Measurements from ENCODE around the gene PLAGL1. TPM values are rescaled to one million over a fixed set of nuclear protein-coding genes. Genes with fewer than 3 reads are reported as not detected.

PLAGL1 gene
- total and polyA plus RNA-seq, 2 of the 13 experiments (the other 11 are each of a cell fraction or from before 2014, with no cell fraction given): 0.60 to 2.3 TPM

- TF ChIP-seq, protein P1, sequence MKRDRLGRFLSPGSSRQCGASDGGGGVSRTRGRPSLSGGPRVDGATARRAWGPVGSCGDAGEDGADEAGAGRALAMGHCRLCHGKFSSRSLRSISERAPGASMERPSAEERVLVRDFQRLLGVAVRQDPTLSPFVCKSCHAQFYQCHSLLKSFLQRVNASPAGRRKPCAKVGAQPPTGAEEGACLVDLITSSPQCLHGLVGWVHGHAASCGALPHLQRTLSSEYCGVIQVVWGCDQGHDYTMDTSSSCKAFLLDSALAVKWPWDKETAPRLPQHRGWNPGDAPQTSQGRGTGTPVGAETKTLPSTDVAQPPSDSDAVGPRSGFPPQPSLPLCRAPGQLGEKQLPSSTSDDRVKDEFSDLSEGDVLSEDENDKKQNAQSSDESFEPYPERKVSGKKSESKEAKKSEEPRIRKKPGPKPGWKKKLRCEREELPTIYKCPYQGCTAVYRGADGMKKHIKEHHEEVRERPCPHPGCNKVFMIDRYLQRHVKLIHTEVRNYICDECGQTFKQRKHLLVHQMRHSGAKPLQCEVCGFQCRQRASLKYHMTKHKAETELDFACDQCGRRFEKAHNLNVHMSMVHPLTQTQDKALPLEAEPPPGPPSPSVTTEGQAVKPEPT (CRISPR knock-in tag; IDR thresholded peaks at IDR 0.05; ENCODE audit: low read depth): no peak
- no peak for TF ChIP-seq ATRX (CRISPR knock-in tag; IDR thresholded peaks at IDR 0.05; ENCODE audit: borderline replicate concordance)
- 0 out of 2 replicates have a peak, but pooled peaks have one; percentile 21 for TF ChIP-seq GATAD2A (CRISPR knock-in tag; IDR thresholded peaks at IDR 0.05)
- TF ChIP-seq ZNF468 (CRISPR knock-in tag; IDR thresholded peaks at IDR 0.05): no peak
- TF ChIP-seq EP300 (IDR thresholded peaks at IDR 0.05; ENCODE audit: low read depth in 2 of 2, low read length in 2 of 2): no peak
- no peak for TF ChIP-seq EP300 (CRISPR knock-in tag; IDR thresholded peaks at IDR 0.05; ENCODE audit: borderline replicate concordance)
- TF ChIP-seq TEAD3 (CRISPR knock-in tag; optimal IDR thresholded peaks at IDR 0.05; ENCODE audit: borderline replicate concordance): peak; percentile 72
- TF ChIP-seq, protein P2, sequence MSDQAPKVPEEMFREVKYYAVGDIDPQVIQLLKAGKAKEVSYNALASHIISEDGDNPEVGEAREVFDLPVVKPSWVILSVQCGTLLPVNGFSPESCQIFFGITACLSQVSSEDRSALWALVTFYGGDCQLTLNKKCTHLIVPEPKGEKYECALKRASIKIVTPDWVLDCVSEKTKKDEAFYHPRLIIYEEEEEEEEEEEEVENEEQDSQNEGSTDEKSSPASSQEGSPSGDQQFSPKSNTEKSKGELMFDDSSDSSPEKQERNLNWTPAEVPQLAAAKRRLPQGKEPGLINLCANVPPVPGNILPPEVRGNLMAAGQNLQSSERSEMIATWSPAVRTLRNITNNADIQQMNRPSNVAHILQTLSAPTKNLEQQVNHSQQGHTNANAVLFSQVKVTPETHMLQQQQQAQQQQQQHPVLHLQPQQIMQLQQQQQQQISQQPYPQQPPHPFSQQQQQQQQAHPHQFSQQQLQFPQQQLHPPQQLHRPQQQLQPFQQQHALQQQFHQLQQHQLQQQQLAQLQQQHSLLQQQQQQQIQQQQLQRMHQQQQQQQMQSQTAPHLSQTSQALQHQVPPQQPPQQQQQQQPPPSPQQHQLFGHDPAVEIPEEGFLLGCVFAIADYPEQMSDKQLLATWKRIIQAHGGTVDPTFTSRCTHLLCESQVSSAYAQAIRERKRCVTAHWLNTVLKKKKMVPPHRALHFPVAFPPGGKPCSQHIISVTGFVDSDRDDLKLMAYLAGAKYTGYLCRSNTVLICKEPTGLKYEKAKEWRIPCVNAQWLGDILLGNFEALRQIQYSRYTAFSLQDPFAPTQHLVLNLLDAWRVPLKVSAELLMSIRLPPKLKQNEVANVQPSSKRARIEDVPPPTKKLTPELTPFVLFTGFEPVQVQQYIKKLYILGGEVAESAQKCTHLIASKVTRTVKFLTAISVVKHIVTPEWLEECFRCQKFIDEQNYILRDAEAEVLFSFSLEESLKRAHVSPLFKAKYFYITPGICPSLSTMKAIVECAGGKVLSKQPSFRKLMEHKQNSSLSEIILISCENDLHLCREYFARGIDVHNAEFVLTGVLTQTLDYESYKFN (CRISPR knock-in tag; conservative IDR thresholded peaks at IDR 0.05): no peak
- TF ChIP-seq BCLAF1 (IDR thresholded peaks at IDR 0.05): no peak
- peak in 1 of 2 experiments; percentile 60; a peak in 2 of 4 replicates for TF ChIP-seq KLF16 (CRISPR knock-in tag; IDR thresholded peaks at IDR 0.05)
- no peak for TF ChIP-seq NKX3-1 (CRISPR knock-in tag; IDR thresholded peaks at IDR 0.05)
- TF ChIP-seq GATAD1 (CRISPR knock-in tag; IDR thresholded peaks at IDR 0.05): 0 out of 2 replicates have a peak, but pooled peaks have one; percentile 4
- TF ChIP-seq KDM3A (CRISPR knock-in tag; IDR thresholded peaks at IDR 0.05; ENCODE audit: low read depth): 0 out of 2 replicates have a peak, but pooled peaks have one; percentile 43
- no peak for TF ChIP-seq CREB1 (IDR thresholded peaks at IDR 0.05)
- TF ChIP-seq CREB1 (CRISPR knock-in tag; IDR thresholded peaks at IDR 0.05): 0 out of 2 replicates have a peak, but pooled peaks have one; percentile 22
- TF ChIP-seq ZSCAN12 (CRISPR knock-in tag; IDR thresholded peaks at IDR 0.05): no peak
- 0 out of 2 replicates have a peak, but pooled peaks have one; percentile 28 for TF ChIP-seq RFXAP (CRISPR knock-in tag; IDR thresholded peaks at IDR 0.05; ENCODE audit: borderline replicate concordance)
- TF ChIP-seq RBFOX2 (IDR thresholded peaks at IDR 0.05; ENCODE audit: low read depth, low read length): no peak
- peak; percentile 38; the same call in 1 of the 2 replicates for TF ChIP-seq ZNF264 (CRISPR knock-in tag; IDR thresholded peaks at IDR 0.05)
- 0 out of 2 replicates have a peak, but pooled peaks have one; percentile 22 for TF ChIP-seq CREB3 (CRISPR knock-in tag; IDR thresholded peaks at IDR 0.05)
- TF ChIP-seq ZNF256 (CRISPR knock-in tag; conservative IDR thresholded peaks at IDR 0.05): no peak
- TF ChIP-seq SMC3 (IDR thresholded peaks at IDR 0.05; ENCODE audit: low read length): peak; percentile 98
- no peak for TF ChIP-seq PHF21A (CRISPR knock-in tag; IDR thresholded peaks at IDR 0.05)
- TF ChIP-seq GATA4 (IDR thresholded peaks at IDR 0.05; ENCODE audit: borderline replicate concordance, low read depth): no peak
Measured at GRCh38 chr6:144013486-144013909, 5.4 kb upstream of the PLAGL1 start (continued).
